GM23248 (cell line): ENCODE measurements around the gene PPP2R2B.

Experiments
- EZH2 ChIP-seq: fragments of 200-600 bp; sonication (generic); IDR thresholded peaks from 2 replicates; pipeline ENCODE4 v1.6.1; 2018; ENCODE audit warnings: antibody characterized with exemption, mild to moderate bottlenecking; ENCODE audit not compliant: insufficient read depth, poor library complexity, severe bottlenecking
- EZH2phosphoT487 ChIP-seq: fragments of 200-600 bp; sonication (generic); IDR thresholded peaks from 2 replicates; pipeline ENCODE4 v1.6.1; 2018; ENCODE audit warnings: antibody characterized with exemption, moderate library complexity, mild to moderate bottlenecking, low read depth; ENCODE audit not compliant: insufficient read depth

DNA sequence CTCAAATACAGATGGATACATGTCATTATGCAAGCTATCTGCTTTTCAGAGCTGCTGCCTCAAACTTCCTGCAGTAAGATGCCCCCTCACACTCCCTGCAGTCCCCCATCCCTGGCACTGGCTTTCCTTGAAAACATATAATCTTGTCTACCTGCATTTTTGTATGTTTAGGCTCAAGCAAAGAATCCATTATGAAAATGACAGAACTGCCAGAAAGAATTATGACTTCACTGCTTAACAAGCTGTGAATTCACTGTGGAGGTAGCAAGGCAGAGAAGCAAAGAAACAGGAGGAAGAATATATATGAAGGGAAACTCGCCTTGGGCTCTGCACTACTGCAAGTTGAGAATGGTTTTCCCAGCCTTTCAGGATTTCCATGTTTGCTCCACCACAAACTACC is 39.4 kb upstream of the PPP2R2B start:
- TF ChIP-seq EZH2phosphoT487 (no peak), EZH2 (no peak)
